Activated CD4-positive, alpha-beta T cell treated with anti-CD3 and anti-CD28 coated beads, Interleukin-2, amount 50 U/mL, for 16 hours (primary cell): Measurements from ENCODE around the gene CXCL11.
A peak's percentile ranks its signal among the peaks of the same experiment; 100 is the strongest.
"Not testable (repeated sequence)": the region's sequence is repeated elsewhere in the genome, so short reads cannot be mapped to it uniquely, and the experiment has no call there.

Source experiments
- DNase-seq: peaks from one replicate; pipeline ENCODE4 v3.0.0-alpha.2; 2020

The CXCL11 gene

GRCh38 chr4:76035799-76036380 is at the start of gene CXCL11:
Gene CXCL11, minus strand, starts transcription at chr4:76036070. Its CDS starts 83 bp downstream, at chr4:76035987.
- DNase-seq = no peak

GRCh38 chr4:76084542-76084941 is 48.7 kb upstream of the CXCL11 start:
- DNase-seq = no peak

- no peak for DNase-seq
Observed at GRCh38 chr4:76083386-76083988, 47.6 kb upstream of the CXCL11 start.

GRCh38 chr4:76078033-76078613 is 42.3 kb upstream of the CXCL11 start:
- DNase-seq = no peak

- DNase-seq = no peak
Observed at GRCh38 chr4:76074993-76075600, 39.2 kb upstream of the CXCL11 start.

GRCh38 chr4:76074468-76074867 is 38.6 kb upstream of the CXCL11 start, which contains the start of gene ART3:
Gene ART3, plus strand, starts transcription at chr4:76074709. Its CDS starts 1,181 bp downstream, at chr4:76075890.
- no peak for DNase-seq

GRCh38 chr4:76072760-76073159 is 36.9 kb upstream of the CXCL11 start:
- no peak for DNase-seq

- DNase-seq = peak; percentile 85
Observed at GRCh38 chr4:76067652-76068286, 31.9 kb upstream of the CXCL11 start.

GRCh38 chr4:76066546-76066945 is 30.7 kb upstream of the CXCL11 start:
- no peak for DNase-seq

GRCh38 chr4:76061982-76062381 is 26.1 kb upstream of the CXCL11 start:
- no peak for DNase-seq

GRCh38 chr4:76061421-76061820 is 25.6 kb upstream of the CXCL11 start:
- DNase-seq = no peak

- no peak for DNase-seq
Observed at GRCh38 chr4:76060506-76060905, 24.6 kb upstream of the CXCL11 start.

- DNase-seq = peak; percentile 85
Observed at GRCh38 chr4:76059750-76060149, 23.9 kb upstream of the CXCL11 start.

GRCh38 chr4:76058888-76059426 is 23.1 kb upstream of the CXCL11 start:
- peak; percentile 74 for DNase-seq

- DNase-seq = peak; percentile 88
Observed at GRCh38 chr4:76058302-76058701, 22.4 kb upstream of the CXCL11 start.

GRCh38 chr4:76055421-76055820 is 19.6 kb upstream of the CXCL11 start:
- DNase-seq = no peak

GRCh38 chr4:76055016-76055415 is 19.1 kb upstream of the CXCL11 start:
- DNase-seq = peak; percentile 90

- DNase-seq = no peak
Observed at GRCh38 chr4:76053730-76054129, 17.9 kb upstream of the CXCL11 start.

- not testable (repeated sequence) for DNase-seq
Observed at GRCh38 chr4:76050560-76051050, 14.7 kb upstream of the CXCL11 start.

- not testable (repeated sequence) for DNase-seq
Observed at GRCh38 chr4:76049860-76050416, 14.1 kb upstream of the CXCL11 start.

- not testable (repeated sequence) for DNase-seq
Observed at GRCh38 chr4:76044686-76045085, 8.8 kb upstream of the CXCL11 start.

GRCh38 chr4:76043306-76043705 is 7.4 kb upstream of the CXCL11 start:
- not testable (repeated sequence) for DNase-seq
